A673 (cell line): ENCODE measurements around the gene DSC1. TPM values are rescaled to one million over a fixed set of nuclear protein-coding genes. Genes with fewer than 3 reads are reported as not detected.
A peak's percentile ranks its signal among the peaks of the same experiment; 100 is the strongest.

ENCODE experiments used
- BruUV-seq: library from RNA; stranded (reverse); fragments of 400-500 nt; replicated peaks from 2 replicates; lab custom pipeline; 2021; lab: Mats Ljungman, UMichigan
- CTCF ChIA-PET: fragments of 300-600 bp; sonication (Branson Sonifier 250); formaldehyde crosslinking; loops from one replicate; lab custom pipeline; 2022; ENCODE audit warnings: antibody characterized with exemption; lab: Charles Lee
- POLR2A ChIA-PET: fragments of 300-600 bp; sonication (Branson Sonifier 250); formaldehyde crosslinking; loops from one replicate; lab custom pipeline; 2022; ENCODE audit warnings: antibody characterized with exemption; ENCODE audit not compliant: low non-redundant PET; lab: Charles Lee
- DNase-seq: peaks from one replicate; pipeline ENCODE4 v3.0.0-alpha.2; 2015; ENCODE audit warnings: low spot score
- H3K27ac ChIP-seq: fragments of 200-600 bp; sonication (generic); 2 replicates; pipeline ENCODE4 v1.5.1; 2016; ENCODE audit warnings: mixed run types, low read depth, mild to moderate bottlenecking, mixed read lengths, antibody characterized with exemption, low read length; ENCODE audit not compliant: poor library complexity, severe bottlenecking
- H3K27me3 ChIP-seq: fragments of 200-600 bp; sonication (generic); replicated peaks from 2 replicates; pipeline ENCODE4 v1.6.1; 2017; ENCODE audit warnings: mixed run types, low read depth, mild to moderate bottlenecking, mixed read lengths, antibody characterized with exemption, low read length; ENCODE audit not compliant: insufficient read depth, poor library complexity
- H3K36me3 ChIP-seq: fragments of 200-600 bp; sonication (generic); 2 replicates; pipeline ENCODE4 v1.6.1; 2016; ENCODE audit warnings: mixed run types, mild to moderate bottlenecking, mixed read lengths, antibody characterized with exemption, low read length; ENCODE audit not compliant: insufficient read depth, poor library complexity, severe bottlenecking
- H3K4me1 ChIP-seq: fragments of 200-600 bp; sonication (generic); 2 replicates; pipeline ENCODE4 v1.6.1; 2017; ENCODE audit warnings: mixed run types, mild to moderate bottlenecking, mixed read lengths, antibody characterized with exemption, low read length; ENCODE audit not compliant: insufficient read depth, poor library complexity, severe bottlenecking
- H3K4me3 ChIP-seq: fragments of 200-600 bp; sonication (generic); 2 replicates; pipeline ENCODE4 v1.5.1; 2016; ENCODE audit warnings: low read depth, mixed run types, mild to moderate bottlenecking, mixed read lengths, low read length; ENCODE audit not compliant: poor library complexity, severe bottlenecking
- H3K9me3 ChIP-seq: fragments of 200-600 bp; sonication (generic); 2 replicates; pipeline ENCODE4 v1.6.1; 2016; ENCODE audit warnings: mixed run types, low read depth, mild to moderate bottlenecking, mixed read lengths, antibody characterized with exemption, low read length; ENCODE audit not compliant: poor library complexity, severe bottlenecking
- EZH2 ChIP-seq: fragments of 200-600 bp; sonication (generic); IDR thresholded peaks from 2 replicates; pipeline ENCODE4 v1.6.1; 2017; ENCODE audit warnings: borderline replicate concordance, low read depth, mild to moderate bottlenecking, mixed read lengths, antibody characterized with exemption, low read length; ENCODE audit not compliant: poor library complexity, severe bottlenecking
- intact Hi-C: fragments of 100-400 bp; cut with micrococcal nuclease; formaldehyde crosslinking; loops from one replicate; pipeline ENCODE4 v1.10.0; 2022; ENCODE audit not compliant: unreplicated experiment
- total RNA-seq: library from RNA; stranded (reverse); gene quantifications from 2 replicates; pipeline ENCODE4 v1.2.3, GENCODE V29; 2021
- TF ChIP-seq, protein P1 (sequence below): fragments of 300-800, 200-600 bp; sonication (generic); conservative IDR thresholded peaks from 2 replicates; pipeline ENCODE4 v1.5.1; 2017; ENCODE audit warnings: low read depth, mild to moderate bottlenecking, antibody characterized with exemption, low read length, moderate library complexity, mixed read lengths

DSC1 gene
- total RNA-seq, 1 experiment from 2014 or later: not detected

DNA sequence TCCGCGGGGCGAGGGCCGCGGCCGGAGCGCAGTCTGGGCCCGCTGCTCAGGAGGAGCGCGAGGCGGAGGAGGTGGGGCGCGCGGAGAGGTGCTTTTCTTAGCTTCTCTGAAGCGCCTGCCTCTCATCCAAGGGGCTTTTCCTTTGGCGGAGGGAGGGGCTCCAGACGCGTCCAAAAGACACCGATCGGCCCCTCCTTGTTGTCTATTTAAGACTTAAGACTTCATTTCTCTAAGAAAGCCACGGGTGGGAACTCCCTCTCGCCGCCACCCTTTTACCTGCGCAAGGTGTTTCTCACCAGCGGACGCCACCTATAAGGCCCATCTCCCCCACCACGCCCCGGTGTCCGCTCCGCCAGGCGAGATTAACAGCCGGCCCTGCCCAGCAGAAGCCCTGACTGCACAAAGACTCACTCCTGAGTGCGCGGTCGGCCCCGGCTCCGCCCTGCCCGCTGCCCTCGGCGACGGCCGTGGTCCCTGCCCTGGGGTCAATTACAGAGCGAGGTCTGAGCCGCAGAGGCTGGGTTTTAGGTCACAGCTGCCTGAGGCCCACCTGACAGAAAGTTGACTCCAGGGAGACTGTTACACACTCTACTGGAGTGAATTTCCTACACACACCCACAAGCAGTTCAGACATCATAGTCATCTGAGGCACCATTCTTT lies 60.5 kb downstream of the DSC1 start, which contains the start of gene DSC2:
Gene DSC2, minus strand, starts transcription at position 397 of the 660 bp plus-strand sequence. CDS start 450 bp downstream, outside the sequence.
- CTCF ChIA-PET: no interaction called here
- BruUV-seq: no TSS peak
- Histone ChIP-seq H3K27ac (no peak within 1 kb of the TSS), H3K36me3 (no peaks in the 10 kb centered on the region), H3K4me3 (no peak within 1 kb of the TSS), H3K27me3 (peaks cover 65% of the 10 kb centered on the region), H3K9me3 (no peaks in the 10 kb centered on the region), H3K4me1 (no peaks in the 10 kb centered on the region)
- TF ChIP-seq, protein P1, sequence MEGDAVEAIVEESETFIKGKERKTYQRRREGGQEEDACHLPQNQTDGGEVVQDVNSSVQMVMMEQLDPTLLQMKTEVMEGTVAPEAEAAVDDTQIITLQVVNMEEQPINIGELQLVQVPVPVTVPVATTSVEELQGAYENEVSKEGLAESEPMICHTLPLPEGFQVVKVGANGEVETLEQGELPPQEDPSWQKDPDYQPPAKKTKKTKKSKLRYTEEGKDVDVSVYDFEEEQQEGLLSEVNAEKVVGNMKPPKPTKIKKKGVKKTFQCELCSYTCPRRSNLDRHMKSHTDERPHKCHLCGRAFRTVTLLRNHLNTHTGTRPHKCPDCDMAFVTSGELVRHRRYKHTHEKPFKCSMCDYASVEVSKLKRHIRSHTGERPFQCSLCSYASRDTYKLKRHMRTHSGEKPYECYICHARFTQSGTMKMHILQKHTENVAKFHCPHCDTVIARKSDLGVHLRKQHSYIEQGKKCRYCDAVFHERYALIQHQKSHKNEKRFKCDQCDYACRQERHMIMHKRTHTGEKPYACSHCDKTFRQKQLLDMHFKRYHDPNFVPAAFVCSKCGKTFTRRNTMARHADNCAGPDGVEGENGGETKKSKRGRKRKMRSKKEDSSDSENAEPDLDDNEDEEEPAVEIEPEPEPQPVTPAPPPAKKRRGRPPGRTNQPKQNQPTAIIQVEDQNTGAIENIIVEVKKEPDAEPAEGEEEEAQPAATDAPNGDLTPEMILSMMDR: no peak
- TF ChIP-seq EZH2: peak; percentile 16
- POLR2A ChIA-PET: no interaction called here
- no peak for DNase-seq
- intact Hi-C loops: no loop called here

DNA sequence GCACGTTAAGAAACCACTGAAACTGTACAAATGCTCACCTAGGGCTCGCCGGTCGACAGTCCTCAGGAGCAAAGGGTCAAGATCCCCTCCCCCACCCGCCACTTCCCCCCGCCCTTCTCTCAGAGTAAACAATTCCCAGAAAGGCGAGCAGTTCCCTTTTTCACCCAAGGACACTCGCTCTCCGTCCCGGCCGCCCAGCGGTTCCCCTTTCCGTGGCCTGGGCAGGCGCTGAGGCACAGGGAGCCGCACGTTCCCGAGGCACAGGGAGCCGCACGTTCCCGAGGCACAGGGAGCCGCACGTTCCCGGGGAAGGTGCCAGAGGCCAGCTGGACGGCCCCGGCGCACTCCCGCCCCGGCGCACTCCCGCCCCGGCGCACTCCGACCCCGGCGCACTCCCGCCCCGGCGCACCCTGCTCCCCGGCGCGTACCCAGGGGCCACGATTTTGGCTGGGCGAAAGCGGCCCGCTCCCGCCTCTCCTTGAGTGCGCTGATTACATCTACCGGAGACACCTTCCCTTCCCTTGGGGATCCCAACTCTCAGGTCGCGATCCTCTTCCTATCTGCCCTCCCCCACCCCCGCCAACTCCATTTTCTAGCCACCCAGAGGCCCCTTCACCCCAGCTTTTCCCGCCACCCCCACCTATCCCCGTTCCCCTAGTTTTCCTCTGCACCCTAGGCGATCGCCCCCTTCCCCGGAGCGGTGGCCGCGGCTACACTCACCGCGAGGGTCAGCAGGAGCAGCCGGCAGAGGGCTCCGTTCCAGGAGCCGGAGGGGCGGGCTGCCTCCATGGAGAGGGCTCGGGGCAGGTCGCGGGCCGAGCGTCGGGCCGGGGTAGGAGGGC lies 61.3 kb downstream of the DSC1 start:
- intact Hi-C loops: no loop called here
- no peak for DNase-seq
- BruUV-seq: no TSS peak
- no peaks in the 10 kb centered on the region for H3K4me1 ChIP-seq
- no peak overlapping the region for H3K27ac ChIP-seq
- H3K4me3 ChIP-seq: no peak overlapping the region
- POLR2A ChIA-PET: no interaction called here
- no peaks in the 10 kb centered on the region for H3K36me3 ChIP-seq
- H3K9me3 ChIP-seq: no peaks in the 10 kb centered on the region
- H3K27me3 ChIP-seq: peaks cover 65% of the 10 kb centered on the region
- CTCF ChIA-PET: no interaction called here
- peak; percentile 67 for TF ChIP-seq EZH2
- TF ChIP-seq, protein P1: no peak

DNA sequence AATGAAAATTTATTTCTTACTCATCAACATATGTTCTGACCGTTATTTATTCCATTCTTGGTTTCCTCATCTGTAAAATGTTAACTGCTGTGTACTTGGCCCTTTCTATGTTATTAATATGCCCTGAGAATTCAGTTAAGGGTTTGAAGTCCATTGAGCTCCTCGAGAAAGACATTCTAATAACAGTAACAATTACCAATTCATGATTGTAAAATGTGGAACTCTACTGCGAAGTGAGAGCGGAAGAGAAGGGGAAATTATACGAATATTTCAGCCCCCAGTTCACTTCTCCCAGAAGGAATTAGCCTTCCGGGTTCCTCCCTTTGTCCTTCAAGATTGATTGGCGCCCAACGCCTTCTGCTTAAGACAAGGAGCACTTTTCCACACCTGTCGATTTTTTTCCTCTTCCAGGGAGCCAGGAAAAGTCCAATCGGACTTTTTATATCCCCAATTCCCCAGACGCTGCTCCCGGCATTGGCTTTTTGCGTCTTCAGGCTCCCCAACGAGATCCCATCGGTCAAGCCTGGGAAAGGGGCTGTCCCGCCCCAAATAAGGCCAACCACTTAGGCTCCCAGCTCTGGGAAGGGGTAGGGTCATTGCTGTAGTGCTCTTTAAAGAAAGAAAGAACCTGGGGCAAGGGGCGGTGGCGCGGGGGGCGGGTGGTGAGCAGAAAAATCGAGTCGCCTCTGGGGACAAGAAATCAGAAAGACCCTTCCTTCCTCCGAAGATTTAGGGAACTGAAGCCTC lies 62.0 kb downstream of the DSC1 start:
- TF ChIP-seq EZH2: peak; percentile 15
- TF ChIP-seq, protein P1: no peak
- Histone ChIP-seq H3K36me3 (no peaks in the 10 kb centered on the region), H3K4me3 (no peak overlapping the region), H3K4me1 (no peaks in the 10 kb centered on the region), H3K27me3 (peaks cover 65% of the 10 kb centered on the region), H3K9me3 (no peaks in the 10 kb centered on the region), H3K27ac (no peak overlapping the region)
- BruUV-seq: no TSS peak
- CTCF ChIA-PET: no interaction called here
- no peak for DNase-seq
- POLR2A ChIA-PET: no interaction called here
- intact Hi-C loops: no loop called here
